ENCODE measurements around the gene KLHL40. TPM values are rescaled to one million over a fixed set of nuclear protein-coding genes. Genes with fewer than 3 reads are reported as not detected.

KLHL40 gene
- total and polyA plus RNA-seq, 9 of the 15 experiments (the other 6 are each of a cell fraction or from before 2014, with no cell fraction given): not detected

- TF ChIP-seq ATF7 (IDR thresholded peaks at IDR 0.05): 0 out of 2 replicates have a peak, but pooled peaks have one; percentile 18
- no peak for TF ChIP-seq BMI1 (IDR thresholded peaks at IDR 0.05; ENCODE audit: low read length)
- TF ChIP-seq E2F6 (IDR thresholded peaks at IDR 0.05; ENCODE audit: borderline replicate concordance in 1 of 2, extremely low read depth in 1 of 2, insufficient read depth in 1 of 2, insufficient read length in 1 of 2, low read depth in 1 of 2, low read length in 1 of 2, poor library complexity in 1 of 2, severe bottlenecking in 1 of 2): no peak
- TF ChIP-seq, protein P1, sequence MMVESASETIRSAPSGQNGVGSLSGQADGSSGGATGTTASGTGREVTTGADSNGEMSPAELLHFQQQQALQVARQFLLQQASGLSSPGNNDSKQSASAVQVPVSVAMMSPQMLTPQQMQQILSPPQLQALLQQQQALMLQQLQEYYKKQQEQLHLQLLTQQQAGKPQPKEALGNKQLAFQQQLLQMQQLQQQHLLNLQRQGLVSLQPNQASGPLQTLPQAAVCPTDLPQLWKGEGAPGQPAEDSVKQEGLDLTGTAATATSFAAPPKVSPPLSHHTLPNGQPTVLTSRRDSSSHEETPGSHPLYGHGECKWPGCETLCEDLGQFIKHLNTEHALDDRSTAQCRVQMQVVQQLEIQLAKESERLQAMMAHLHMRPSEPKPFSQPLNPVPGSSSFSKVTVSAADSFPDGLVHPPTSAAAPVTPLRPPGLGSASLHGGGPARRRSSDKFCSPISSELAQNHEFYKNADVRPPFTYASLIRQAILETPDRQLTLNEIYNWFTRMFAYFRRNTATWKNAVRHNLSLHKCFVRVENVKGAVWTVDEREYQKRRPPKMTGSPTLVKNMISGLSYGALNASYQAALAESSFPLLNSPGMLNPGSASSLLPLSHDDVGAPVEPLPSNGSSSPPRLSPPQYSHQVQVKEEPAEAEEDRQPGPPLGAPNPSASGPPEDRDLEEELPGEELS (CRISPR knock-in tag; IDR thresholded peaks at IDR 0.05; ENCODE audit: borderline replicate concordance): no peak
- no peak for TF ChIP-seq NCOA4 (IDR thresholded peaks at IDR 0.05; ENCODE audit: partially characterized antibody)
- TF ChIP-seq ZEB2 (IDR thresholded peaks at IDR 0.05): 0 out of 2 replicates have a peak, but pooled peaks have one; percentile 23
- peak; percentile 59 for TF ChIP-seq SMARCA4 (IDR thresholded peaks at IDR 0.05)
- TF ChIP-seq ZFPM2 (CRISPR knock-in tag; IDR thresholded peaks at IDR 0.05): no peak
- no peak for TF ChIP-seq ZSCAN29 (IDR thresholded peaks at IDR 0.05)
- TF ChIP-seq ZNF586 (CRISPR knock-in tag; conservative IDR thresholded peaks at IDR 0.05): no peak
- TF ChIP-seq HBP1 (CRISPR knock-in tag; IDR thresholded peaks at IDR 0.05): no peak
- peak; percentile 79 to 84; a peak in 3 of 4 replicates for TF ChIP-seq FOXK2 (conservative IDR thresholded peaks at IDR 0.05 in 1 of 2, IDR thresholded peaks at IDR 0.05 in 1 of 2; ENCODE audit: low read depth in 2 of 2)
- 0 out of 2 replicates have a peak, but pooled peaks have one; percentile 29 for TF ChIP-seq NFE2 (IDR thresholded peaks at IDR 0.05; ENCODE audit: low read depth)
- peak; percentile 89 for TF ChIP-seq JUND (IDR thresholded peaks at IDR 0.05; ENCODE audit: borderline replicate concordance, low read depth, low read length)
- TF ChIP-seq JUND (tag; IDR thresholded peaks at IDR 0.05; ENCODE audit: borderline replicate concordance, low read depth, low read length): peak; percentile 77; the same call in 1 of the 3 replicates
- no peak for TF ChIP-seq L3MBTL2 (IDR thresholded peaks at IDR 0.05)
- no peak for TF ChIP-seq NR1H2 (CRISPR knock-in tag; IDR thresholded peaks at IDR 0.05)
- TF ChIP-seq MEIS2 (IDR thresholded peaks at IDR 0.05; ENCODE audit: partially characterized antibody): no peak
These were observed 1.3 kb upstream of the KLHL40 start (continued) for GRCh38 chr3:42683875-42684598.
